Neural progenitor cell (in vitro differentiated cells): ENCODE results near the gene RAC2. TPM values are rescaled to one million over a fixed set of nuclear protein-coding genes. Genes with fewer than 3 reads are reported as not detected.

Source experiments
- DNase-seq: peaks from one replicate; pipeline ENCODE4 v3.0.0-alpha.2; 2016; ENCODE audit warnings: low spot score
- H2AFZ ChIP-seq: fragments of 200-600 bp; sonication (generic); replicated peaks from 2 replicates; pipeline ENCODE4 v1.6.1; 2016; ENCODE audit warnings: antibody characterized with exemption
- H3F3A ChIP-seq: fragments of 200-600 bp; sonication (generic); 2 replicates; pipeline ENCODE4 v1.6.1; 2016; ENCODE audit warnings: antibody characterized with exemption, low read depth
- H3K27ac ChIP-seq: fragments of 200-600 bp; sonication (generic); 2 replicates; pipeline ENCODE4 v1.5.1; 2016; ENCODE audit warnings: mild to moderate bottlenecking
- H3K27me3 ChIP-seq: fragments of 200-600 bp; sonication (generic); 2 replicates; pipeline ENCODE4 v1.6.1; 2016; ENCODE audit warnings: mild to moderate bottlenecking, moderate library complexity
- H3K36me3 ChIP-seq: fragments of 200-600 bp; sonication (generic); 2 replicates; pipeline ENCODE4 v1.5.1; 2016
- H3K4me1 ChIP-seq: fragments of 200-600 bp; sonication (generic); 2 replicates; pipeline ENCODE4 v1.6.1; 2016; ENCODE audit warnings: mixed run types
- H3K4me2 ChIP-seq: fragments of 200-600 bp; sonication (generic); 2 replicates; pipeline ENCODE4 v1.6.1; 2016
- H3K4me3 ChIP-seq: fragments of 200-600 bp; sonication (generic); 2 replicates; pipeline ENCODE4 v1.5.1; 2016
- H3K79me2 ChIP-seq: fragments of 200-600 bp; sonication (generic); 2 replicates; pipeline ENCODE4 v1.6.1; 2016; ENCODE audit warnings: low read depth
- H3K9ac ChIP-seq: fragments of 200-600 bp; sonication (generic); 2 replicates; pipeline ENCODE4 v1.6.1; 2016
- H3K9me3 ChIP-seq: fragments of 200-600 bp; sonication (generic); 2 replicates; pipeline ENCODE4 v1.5.1; 2016; ENCODE audit warnings: low read depth
- H4K20me1 ChIP-seq: fragments of 200-600 bp; sonication (generic); 2 replicates; pipeline ENCODE4 v1.6.1; 2016; ENCODE audit warnings: low read depth
- H3K27ac Mint-ChIP-seq: 3 replicates; pipeline ENCODE4 v1.8.0; 2021; ENCODE audit warnings: mixed read lengths
- H3K27me3 Mint-ChIP-seq: 2 replicates; pipeline ENCODE4 v1.8.0; 2022; ENCODE audit warnings: low read depth, mild to moderate bottlenecking, inconsistent platforms, moderate library complexity, mixed read lengths; ENCODE audit not compliant: insufficient read depth
- H3K36me3 Mint-ChIP-seq: 3 replicates; pipeline ENCODE4 v1.8.0; 2021; ENCODE audit warnings: mixed read lengths
- H3K4me1 Mint-ChIP-seq: 3 replicates; pipeline ENCODE4 v1.8.0; 2021; ENCODE audit warnings: mixed read lengths
- H3K4me3 Mint-ChIP-seq: 3 replicates; pipeline ENCODE4 v1.8.0; 2021; ENCODE audit warnings: mild to moderate bottlenecking, moderate library complexity, mixed read lengths
- H3K9me3 Mint-ChIP-seq: 3 replicates; pipeline ENCODE4 v1.8.0; 2020; ENCODE audit warnings: mixed read lengths
- CTCF ChIP-seq: fragments of 200-600 bp; sonication (generic); IDR thresholded peaks from 2 replicates; pipeline ENCODE4 v1.5.1; 2017; ENCODE audit warnings: antibody characterized with exemption, mild to moderate bottlenecking
- EZH2 ChIP-seq: fragments of 200-600 bp; sonication (generic); IDR thresholded peaks from 2 replicates; pipeline ENCODE4 v1.6.1; 2017; ENCODE audit warnings: antibody characterized with exemption, mild to moderate bottlenecking, moderate library complexity
- EZH2phosphoT487 ChIP-seq: fragments of 200-600 bp; sonication (generic); IDR thresholded peaks from 2 replicates; pipeline ENCODE4 v1.6.1; 2017; ENCODE audit warnings: antibody characterized with exemption
- small RNA-seq: library from RNA; depleted of rRNA; stranded (forward); fragments of <200 nt; gene quantifications from one replicate; pipeline ENCODE3, GENCODE V24; 2015
- total RNA-seq: library from RNA; depleted of rRNA; stranded (reverse); fragments of >200 nt; gene quantifications from 2 replicates; pipeline ENCODE4 v1.2.3, GENCODE V29; 2015; ENCODE audit warnings: low replicate concordance

The RAC2 gene
- total RNA-seq, 1 donor from 2014 or later: 1.7 TPM

DNA sequence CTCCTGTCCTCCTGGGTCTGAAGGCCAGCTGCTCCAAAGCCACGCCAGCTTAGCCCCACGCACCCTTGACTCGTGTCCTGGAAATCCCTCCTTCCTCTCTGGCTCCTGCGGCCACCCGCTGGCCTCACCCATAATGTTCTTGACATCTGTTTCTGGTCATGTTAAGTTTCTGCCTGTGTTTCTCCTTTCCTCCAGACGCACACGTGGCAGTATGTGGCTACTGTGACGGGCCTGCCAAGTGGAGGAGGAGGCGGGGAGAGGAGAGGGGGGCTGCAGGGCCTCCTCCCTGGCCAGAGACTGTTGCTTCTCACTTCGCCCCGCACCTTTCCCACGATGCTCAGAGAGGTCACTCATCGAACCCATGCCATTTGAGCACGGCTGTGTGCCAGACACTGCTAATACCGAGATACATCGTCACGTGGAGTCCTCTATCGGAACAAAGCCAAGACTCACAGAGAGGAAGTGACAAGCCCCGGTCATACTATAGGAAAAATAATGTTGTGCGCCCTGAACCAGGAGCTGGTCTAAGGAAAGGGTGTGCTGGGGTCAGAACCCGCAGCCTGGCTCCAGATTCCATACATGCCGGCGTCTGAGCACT, 67.5 kb downstream of the RAC2 start:
- Mint-ChIP-seq H3K9me3 (no peaks in the 10 kb centered on the region), H3K27me3 (peaks cover 2% of the 10 kb centered on the region), H3K4me3 (no peak overlapping the region), H3K36me3 (no peaks in the 10 kb centered on the region), H3K4me1 (peaks cover 37% of the 10 kb centered on the region), H3K27ac (peak overlapping the region; percentile 93)
- Histone ChIP-seq H3F3A (peaks cover 14% of the 10 kb centered on the region), H3K4me1 (peaks cover 17% of the 10 kb centered on the region), H3K79me2 (no peaks in the 10 kb centered on the region), H4K20me1 (no peaks in the 10 kb centered on the region), H3K27me3 (no peaks in the 10 kb centered on the region), H3K9me3 (no peaks in the 10 kb centered on the region), H3K4me2 (no peak overlapping the region), H3K4me3 (no peak overlapping the region), H3K9ac (no peak overlapping the region), H3K27ac (no peak overlapping the region), H2AFZ (no peak overlapping the region), H3K36me3 (no peaks in the 10 kb centered on the region)
- no peak for TF ChIP-seq EZH2phosphoT487
- no peak for TF ChIP-seq EZH2
- no peak for TF ChIP-seq CTCF
- no peak for DNase-seq

GRCh38 chr22:37175414-37176281, 68.4 kb downstream of the RAC2 start:
- H3F3A ChIP-seq: peaks cover 14% of the 10 kb centered on the region
- no peaks in the 10 kb centered on the region for H3K27me3 ChIP-seq
- H3K27me3 Mint-ChIP-seq: peaks cover 4% of the 10 kb centered on the region
- H4K20me1 ChIP-seq: no peaks in the 10 kb centered on the region
- H3K4me3 Mint-ChIP-seq: peak overlapping the region; percentile 48
- H3K4me2 ChIP-seq: no peak overlapping the region
- no peak overlapping the region for H2AFZ ChIP-seq
- no peaks in the 10 kb centered on the region for H3K79me2 ChIP-seq
- H3K36me3 Mint-ChIP-seq: no peaks in the 10 kb centered on the region
- no peak overlapping the region for H3K27ac ChIP-seq
- H3K9ac ChIP-seq: no peak overlapping the region
- TF ChIP-seq EZH2phosphoT487: no peak
- TF ChIP-seq CTCF: no peak
- no peak for TF ChIP-seq EZH2
- peaks cover 37% of the 10 kb centered on the region for H3K4me1 Mint-ChIP-seq
- H3K36me3 ChIP-seq: no peaks in the 10 kb centered on the region
- H3K4me1 ChIP-seq: peaks cover 17% of the 10 kb centered on the region
- no peaks in the 10 kb centered on the region for H3K9me3 Mint-ChIP-seq
- H3K9me3 ChIP-seq: no peaks in the 10 kb centered on the region
- no peak for DNase-seq
- no peak overlapping the region for H3K4me3 ChIP-seq
- H3K27ac Mint-ChIP-seq: peak overlapping the region; percentile 53

Small RNA genes lying within 50 kb of the gene (small RNA-seq; reads per million reads assigned to genes)
- gene Z82188.1: not detected

Other genes starting within 250 kb of the RAC2 start
- gene TST, start 224.8 kb downstream of the RAC2 start, total RNA-seq: 21.5 and 53.4 TPM in 2 replicates
- 36.9 and 157 TPM in 2 replicates for gene MPST, start 224.5 kb downstream of the RAC2 start, total RNA-seq
- gene KCTD17, start 192.5 kb downstream of the RAC2 start, total RNA-seq: 17.5 and 44.1 TPM in 2 replicates
- gene TMPRSS6, start 134.6 kb downstream of the RAC2 start, total RNA-seq: not detected in 2 replicates
- gene IL2RB, start 94.4 kb downstream of the RAC2 start, total RNA-seq: 0.62 TPM in 1 of 2 replicates, not detected in the other
- gene C1QTNF6, start 56.0 kb downstream of the RAC2 start, total RNA-seq: 7.2 and 12.2 TPM in 2 replicates
- 0.19 and 0.53 TPM in 2 replicates for gene SSTR3, start 31.8 kb downstream of the RAC2 start, total RNA-seq
- gene CYTH4, start 38.2 kb upstream of the RAC2 start, total RNA-seq: not detected in 2 replicates
- 0.82 and 1.1 TPM in 2 replicates for gene ELFN2, start 183.2 kb upstream of the RAC2 start, total RNA-seq
- 2.3 and 10.6 TPM in 2 replicates for gene MFNG, start 242.1 kb upstream of the RAC2 start, total RNA-seq